Activated T-cell treated with anti-CD3 and anti-CD28 coated beads for 48 hours (primary cell): ENCODE measurements around the gene MMP24.
"Not testable (repeated sequence)": the region's sequence is repeated elsewhere in the genome, so short reads cannot be mapped to it uniquely, and the experiment has no call there.

Experiments used
- DNase-seq: peaks from one replicate; pipeline ENCODE4 v3.0.0-alpha.2; 2020; ENCODE audit warnings: low read depth

The MMP24 gene

DNA sequence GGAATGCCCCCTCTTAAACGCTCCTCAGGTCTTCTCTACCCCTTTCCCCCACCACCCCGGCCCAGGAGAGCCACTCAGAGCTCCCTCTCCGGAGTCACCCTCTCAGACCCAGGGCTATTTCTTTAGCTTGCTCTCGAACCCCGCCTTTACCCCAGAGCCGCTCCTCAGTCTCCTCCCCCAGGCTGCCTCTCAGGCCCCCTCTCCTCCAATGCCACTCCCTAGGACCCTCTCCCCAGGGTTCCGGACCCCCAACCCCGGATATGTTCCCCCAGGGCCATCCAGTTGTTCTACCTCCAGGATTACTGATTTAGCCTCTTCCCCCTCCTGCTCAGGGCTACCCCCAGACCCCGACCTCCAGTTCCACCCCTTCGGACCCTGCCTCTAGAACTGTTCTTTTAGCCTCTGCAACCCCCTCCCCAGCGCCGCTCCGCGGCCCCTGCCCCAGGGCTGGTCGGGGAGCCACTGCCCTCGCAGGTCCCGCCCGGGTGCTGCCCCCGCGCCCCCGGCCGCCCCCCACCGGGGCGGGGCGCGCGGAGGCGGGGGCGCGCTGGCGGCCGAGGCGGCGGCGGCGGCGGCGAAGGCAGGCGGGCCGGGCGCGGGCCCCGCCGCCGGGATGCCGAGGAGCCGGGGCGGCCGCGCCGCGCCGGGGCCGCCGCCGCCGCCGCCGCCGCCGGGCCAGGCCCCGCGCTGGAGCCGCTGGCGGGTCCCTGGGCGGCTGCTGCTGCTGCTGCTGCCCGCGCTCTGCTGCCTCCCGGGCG is at the start of gene MMP24:
Gene MMP24, plus strand, starts transcription at position 565 of the 758 bp plus-strand sequence. Its CDS starts 49 bp downstream, at position 614.
- no peak for DNase-seq

- no peak for DNase-seq
Measured at GRCh38 chr20:35179292-35180212, 46.9 kb upstream of the MMP24 start.

- DNase-seq = no peak
Measured at GRCh38 chr20:35180266-35180665, 46.2 kb upstream of the MMP24 start.

DNA sequence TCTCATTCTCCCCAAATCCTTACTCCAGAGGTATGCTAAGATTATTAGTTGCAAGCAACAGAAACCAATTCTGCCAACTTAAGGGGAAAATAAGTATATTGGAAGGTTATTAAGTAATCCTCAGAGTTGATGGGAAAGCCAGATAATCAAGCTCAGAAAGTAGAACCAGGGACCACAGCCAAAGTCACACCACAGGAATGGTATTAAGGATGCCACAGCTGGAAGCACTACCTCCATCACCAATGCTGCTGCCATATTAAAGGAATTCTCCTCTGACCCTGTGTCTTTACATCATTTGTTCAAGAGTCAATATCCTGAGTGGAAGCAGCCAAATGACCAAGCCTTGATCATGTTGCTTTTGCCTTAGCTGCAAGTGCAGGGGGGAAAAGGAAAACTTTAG is 44.8 kb upstream of the MMP24 start:
- DNase-seq = no peak

DNA sequence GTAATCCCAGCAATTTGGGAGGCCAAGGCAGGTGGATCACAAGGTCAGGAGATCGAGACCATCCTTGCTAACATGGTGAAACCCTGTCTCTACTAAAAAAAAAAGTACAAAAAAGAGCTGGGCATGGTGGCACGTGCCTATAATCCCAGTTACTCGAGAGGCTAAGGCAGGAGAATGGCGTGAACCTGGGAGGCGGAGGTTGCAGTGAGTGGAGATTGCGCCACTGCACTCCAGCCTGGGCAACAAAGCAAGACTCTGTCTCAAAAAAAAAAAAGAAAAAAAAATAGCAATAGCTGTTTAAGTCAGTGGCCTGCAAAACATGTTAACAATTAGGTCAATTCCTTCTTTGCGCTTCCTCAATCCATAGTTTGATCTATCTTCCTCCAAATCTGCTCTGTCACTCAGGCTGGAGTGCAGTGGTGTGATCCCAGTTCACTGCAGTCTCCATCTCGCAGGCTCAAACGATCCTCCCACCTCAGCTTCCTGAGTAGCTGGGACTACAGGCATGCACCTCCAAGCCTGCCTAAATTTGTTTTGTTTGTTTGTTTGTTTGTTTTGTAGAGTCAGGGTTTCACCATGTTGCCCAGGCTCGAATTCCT is 39.7 kb upstream of the MMP24 start:
- not testable (repeated sequence) for DNase-seq

GRCh38 chr20:35187584-35188190 is 38.8 kb upstream of the MMP24 start:
- no peak for DNase-seq

DNA sequence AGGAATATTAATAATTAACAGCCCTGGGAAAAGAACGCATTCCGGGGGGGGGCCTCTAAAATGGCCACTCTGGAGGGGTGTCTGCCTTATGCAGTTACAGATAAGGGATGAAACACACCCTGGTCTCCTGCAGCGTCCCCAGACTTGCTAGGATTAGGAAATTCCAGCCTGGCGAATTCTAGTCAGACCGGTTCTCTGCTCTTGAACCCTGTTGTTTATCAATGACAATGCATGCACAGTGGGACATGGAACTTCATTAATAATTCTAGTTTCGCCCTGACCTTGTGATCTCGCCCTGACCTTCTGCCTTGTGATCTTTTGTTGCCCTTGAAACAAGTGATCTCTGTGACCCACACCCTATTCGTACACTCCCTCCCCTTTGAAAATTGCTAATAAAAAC is 37.3 kb upstream of the MMP24 start:
- not testable (repeated sequence) for DNase-seq

GRCh38 chr20:35190556-35190955 is 35.9 kb upstream of the MMP24 start:
- DNase-seq = no peak

DNA sequence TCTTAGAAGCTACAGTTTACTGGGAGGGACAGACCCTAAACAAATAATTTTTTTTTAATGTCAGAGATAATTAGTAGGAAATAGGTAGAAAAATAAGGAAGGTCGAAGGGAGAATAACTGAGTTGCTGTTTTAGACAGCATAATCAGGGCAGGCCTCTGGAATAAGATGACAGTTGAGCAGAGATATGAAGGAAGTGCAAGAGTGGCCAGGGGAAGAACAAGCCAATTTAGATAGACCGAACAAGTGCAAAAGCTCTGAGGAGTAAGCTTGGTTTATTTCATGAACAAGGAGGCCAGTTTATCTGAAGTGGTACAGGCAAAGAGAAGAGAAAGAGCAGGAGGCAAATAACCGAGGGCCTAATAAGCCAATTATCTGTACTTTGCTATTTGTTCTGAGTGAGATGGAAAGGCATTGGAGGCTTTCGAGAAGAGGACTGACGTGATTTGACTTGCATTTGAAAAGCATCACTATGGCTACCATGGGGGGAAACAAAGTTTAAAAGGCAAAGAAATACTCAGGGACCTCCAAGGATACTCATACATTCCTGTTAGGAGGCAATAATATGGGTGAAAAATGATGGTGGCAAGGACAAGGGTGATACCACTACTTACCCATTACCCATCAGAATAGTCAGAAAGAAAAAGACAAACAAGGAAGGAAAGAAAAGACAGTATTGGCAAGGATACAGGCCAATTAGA is 34.9 kb upstream of the MMP24 start:
- no peak for DNase-seq

DNA sequence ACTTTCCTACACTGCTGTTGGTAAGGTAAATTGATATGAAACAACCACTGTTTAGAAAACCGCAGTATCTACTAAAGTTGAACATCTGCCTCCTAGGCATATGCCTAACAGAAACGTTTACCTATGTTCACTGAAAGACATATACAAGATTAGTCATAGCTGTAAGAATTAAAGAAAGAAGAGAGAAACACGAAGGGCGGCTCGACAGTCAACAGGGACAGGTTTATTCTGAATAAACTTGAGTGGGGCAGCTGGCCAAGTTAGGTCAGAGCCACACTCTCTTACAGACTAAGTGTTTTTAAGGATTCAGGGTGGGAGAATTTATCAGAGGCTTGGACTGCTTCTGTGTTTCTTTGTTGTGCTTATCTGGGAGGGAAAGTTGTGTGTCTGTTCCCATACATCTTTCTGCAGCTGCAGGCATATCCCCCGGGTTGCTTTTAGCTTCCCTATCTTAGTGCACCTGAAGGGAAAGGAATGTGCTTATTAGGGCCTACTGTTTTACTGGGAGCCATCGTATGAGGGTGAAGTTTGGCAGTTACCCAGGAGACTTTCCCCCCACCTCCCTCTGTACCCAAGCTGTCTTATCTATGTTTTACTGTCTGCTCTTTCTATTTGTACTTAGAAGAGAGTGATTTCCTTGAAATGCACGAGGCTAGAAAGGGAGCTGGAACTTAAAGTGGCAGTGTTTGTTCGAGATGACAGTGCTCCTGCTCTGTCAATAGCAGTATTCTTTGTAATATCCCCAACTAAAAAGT is 34.2 kb upstream of the MMP24 start:
- no peak for DNase-seq

DNA sequence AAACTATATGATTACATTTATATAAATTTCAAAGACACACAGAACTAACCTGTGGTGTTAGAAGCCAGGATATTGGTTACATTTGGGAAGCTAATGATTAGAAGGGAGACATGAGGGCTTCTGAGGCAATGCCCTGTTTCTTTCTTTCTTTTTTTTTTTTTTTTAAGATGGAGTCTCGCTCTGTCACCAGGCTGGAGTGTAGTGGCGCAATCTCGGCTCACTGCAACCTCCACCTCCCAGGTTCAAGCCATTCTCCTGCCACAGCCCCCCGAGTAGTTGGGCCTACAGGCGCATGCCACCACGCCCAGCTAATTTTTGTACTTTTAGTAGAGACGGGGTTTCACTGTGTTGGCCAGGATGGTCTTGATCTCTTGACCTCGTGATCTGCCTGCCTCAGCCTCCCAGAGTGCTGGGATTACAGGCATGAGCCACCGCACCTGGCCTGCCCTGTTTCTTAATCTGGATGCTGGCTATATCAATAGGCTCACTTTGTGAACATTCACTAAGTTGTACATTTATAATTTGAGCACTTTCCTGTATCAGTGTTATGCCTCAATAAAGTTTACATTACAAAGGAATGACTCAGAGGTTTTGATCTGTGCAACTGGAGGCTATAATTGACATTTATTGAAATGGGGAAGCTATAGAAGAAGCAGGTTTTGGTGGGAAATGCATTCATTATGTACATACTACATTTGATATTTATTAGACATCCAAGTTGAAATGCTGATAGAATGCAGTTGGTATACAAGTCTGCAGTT is 33.3 kb upstream of the MMP24 start:
- DNase-seq = not testable (repeated sequence)

DNA sequence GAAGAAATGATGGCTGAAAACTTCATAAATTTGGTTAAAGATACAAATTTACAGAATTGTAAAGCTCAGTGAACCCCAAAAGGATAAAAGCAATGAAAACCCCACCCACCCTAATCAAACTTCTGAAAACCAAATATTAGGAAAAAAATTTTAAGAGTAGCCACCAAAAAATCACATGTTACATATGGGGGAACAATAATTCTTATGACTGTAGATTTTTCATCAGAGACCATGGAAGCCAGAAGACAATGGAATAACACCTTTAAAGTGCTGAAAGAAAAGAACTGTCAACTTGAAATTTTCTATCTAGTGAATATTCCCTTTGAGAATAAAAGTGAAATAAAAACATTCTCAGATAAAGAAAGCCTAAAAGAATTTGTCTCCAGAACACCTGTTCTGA is 30.2 kb upstream of the MMP24 start:
- no peak for DNase-seq

GRCh38 chr20:35199740-35200139 is 26.8 kb upstream of the MMP24 start:
- DNase-seq = no peak

GRCh38 chr20:35200267-35200666 is 26.2 kb upstream of the MMP24 start:
- no peak for DNase-seq

DNA sequence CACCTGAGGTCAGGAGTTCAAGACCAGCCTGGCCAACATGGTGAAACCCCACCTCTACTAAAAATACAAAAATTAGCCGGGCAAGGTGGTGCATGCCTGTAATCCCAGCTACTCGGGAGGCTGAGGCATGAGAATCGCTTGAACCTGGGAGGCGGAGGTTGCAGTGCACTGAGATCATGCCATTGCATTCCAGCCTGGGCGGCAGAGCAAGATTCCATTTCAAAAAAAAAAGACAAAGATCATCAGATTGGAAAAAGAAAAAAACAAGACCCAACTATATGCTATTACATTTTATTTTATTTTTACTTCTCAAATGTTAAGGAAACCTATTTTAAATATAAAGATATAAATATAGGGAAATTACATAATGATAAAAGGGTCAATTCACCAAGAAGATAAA is 25.0 kb upstream of the MMP24 start:
- not testable (repeated sequence) for DNase-seq

GRCh38 chr20:35206802-35207201 is 19.7 kb upstream of the MMP24 start:
- no peak for DNase-seq

- peak; percentile 56 for DNase-seq
Measured at GRCh38 chr20:35207950-35208611, 18.4 kb upstream of the MMP24 start.

- DNase-seq = no peak
Measured at GRCh38 chr20:35215066-35215956, 11.2 kb upstream of the MMP24 start.

DNA sequence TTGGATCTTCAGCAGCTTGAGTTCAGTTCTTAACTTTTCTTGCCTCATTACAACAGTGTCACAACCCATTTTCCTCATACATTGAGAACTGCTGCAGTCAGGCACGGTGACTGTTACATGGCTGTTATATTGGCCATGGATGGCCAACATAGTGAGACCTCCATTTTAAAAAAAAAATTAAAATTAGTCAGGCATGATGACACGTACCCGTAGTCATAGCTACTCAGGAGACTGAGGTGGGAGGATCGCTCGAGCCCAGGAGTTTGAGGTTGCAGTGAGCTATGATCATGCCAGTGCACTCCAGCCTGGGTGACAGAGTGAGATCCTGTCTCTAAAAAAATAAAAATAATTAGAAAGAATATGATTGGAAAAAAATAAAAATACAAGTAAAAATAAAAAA is 9.9 kb upstream of the MMP24 start:
- no peak for DNase-seq
